Fibroblast of skin of back (primary cell): ENCODE measurements around the gene ADRA2C.

Source experiments
- DNase-seq: peaks from one replicate; pipeline ENCODE4 v3.0.0-alpha.2; 2013

Gene ADRA2C

GRCh38 chr4:3733195-3733594 lies 33.0 kb upstream of the ADRA2C start:
- DNase-seq, result no peak

DNA sequence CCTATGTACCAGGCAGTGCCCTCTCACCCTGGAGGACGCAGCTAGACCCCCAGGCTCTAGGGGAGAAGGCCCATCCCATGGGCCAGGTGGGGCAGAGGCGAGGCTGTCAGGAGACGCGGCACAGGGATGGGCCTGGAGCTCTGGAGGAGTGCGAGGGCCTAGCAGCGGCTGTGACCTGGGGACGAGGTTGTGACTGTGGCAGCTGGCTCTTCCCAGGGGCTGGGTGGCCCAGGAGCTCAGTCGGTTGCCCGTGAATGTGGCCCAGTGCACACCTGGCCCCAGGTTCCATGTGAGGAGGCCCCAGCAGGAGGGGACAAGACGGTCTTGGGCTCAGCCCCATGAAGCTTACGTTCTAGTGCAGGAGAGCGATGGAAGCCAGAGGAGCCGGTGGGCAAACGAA lies 31.0 kb upstream of the ADRA2C start:
- DNase-seq, result no peak

DNA sequence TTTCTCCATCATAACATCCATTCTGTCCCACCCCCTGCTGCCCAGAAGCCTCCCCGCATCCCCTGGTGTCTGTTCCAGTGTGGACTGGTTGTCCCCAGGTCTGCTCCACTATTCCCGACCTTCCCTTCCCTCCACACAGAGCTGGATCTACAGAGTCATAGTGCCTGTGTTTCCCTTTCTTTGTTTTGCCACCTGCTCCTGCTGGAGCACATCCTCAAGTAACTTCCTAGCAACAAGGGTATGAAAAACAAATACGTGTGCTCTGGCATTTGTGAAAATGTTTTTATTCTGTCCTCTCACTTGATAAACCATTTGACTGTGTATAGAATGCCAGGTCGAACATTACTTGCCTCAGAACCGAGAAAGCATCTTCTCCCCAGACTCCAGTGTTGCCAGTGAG lies 29.9 kb upstream of the ADRA2C start:
- DNase-seq, result no peak

- no peak for DNase-seq
Measured at GRCh38 chr4:3736806-3737205, 29.4 kb upstream of the ADRA2C start.

DNA sequence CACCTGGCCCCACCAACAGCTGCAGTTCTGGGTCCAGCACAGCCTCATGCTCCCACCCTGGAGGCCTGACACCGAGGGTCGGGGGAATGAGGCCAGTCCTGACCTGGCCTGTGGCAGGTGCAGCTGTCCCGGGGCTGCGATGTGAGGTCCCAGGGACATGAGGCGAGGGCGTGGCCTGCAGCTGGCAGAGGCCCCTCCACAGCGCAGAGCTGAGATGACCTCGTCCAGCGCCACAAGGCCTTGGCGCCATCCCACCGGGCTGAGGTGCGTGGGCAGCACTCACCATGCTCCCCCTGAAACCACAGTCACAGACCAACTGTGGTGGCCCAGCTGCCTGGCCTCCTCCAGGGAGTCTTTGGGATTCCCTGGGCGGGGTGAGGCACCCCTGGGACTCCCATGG lies 26.6 kb upstream of the ADRA2C start:
- no peak for DNase-seq

- no peak for DNase-seq
Measured at GRCh38 chr4:3740256-3740655, 25.9 kb upstream of the ADRA2C start.

DNA sequence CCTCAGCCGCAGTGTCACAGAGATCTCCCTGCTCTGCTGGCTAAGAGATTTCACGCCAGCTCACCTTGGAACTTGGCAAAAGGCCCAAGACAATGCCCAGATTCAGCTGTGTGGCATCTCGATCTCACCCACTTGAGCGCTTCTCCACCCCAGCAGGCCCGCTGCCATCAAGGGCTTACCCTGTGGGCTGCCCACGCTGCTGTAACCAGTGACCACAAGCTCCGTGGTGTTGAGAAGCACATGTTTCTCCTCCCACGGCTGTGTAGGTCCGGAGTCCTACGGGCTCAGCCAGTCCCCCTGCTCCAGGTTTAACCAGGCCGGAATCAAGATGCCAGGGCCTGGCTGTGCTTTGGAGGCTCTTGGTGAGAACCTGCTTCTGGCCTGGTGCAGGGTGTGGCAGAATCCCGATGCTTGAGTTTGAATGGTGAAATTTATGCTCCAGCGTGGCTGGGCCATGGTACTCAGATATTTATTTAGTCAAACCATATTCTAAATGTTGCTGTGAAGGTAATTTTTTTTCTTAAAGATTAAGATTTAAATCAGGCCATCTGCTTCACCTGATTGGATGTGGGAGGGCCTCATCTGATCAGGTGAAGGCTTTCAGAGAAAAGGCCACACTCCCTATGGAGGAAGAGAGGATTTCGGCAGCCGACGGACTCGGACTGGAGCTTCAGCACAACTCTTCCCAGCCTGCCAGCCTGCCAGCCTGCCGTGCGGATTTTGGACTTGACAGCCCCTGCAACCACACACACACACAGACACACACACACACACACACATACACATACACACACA lies 24.8 kb upstream of the ADRA2C start:
- no peak for DNase-seq

- no peak for DNase-seq
Measured at GRCh38 chr4:3742610-3743009, 23.6 kb upstream of the ADRA2C start.

DNA sequence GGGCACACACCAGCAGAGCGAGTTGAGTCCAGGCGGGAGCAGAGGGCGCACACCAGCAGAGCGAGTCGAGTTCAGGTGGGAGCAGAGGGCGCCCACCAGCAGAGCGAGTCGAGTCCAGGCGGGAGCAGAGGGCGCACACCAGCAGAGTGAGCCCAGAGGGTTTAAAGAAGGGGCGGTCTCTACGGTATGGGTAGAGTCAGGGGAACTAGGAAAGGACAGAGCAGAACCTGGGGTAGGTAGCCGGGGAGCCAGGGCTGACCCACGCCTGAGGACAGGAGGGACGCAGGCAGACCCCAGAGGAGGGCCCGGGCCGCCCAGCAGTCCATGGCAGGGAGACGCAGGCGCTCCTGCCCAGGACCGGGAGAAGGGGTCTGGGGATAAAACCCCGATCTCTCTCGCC lies 22.0 kb upstream of the ADRA2C start:
- DNase-seq, result no peak

DNA sequence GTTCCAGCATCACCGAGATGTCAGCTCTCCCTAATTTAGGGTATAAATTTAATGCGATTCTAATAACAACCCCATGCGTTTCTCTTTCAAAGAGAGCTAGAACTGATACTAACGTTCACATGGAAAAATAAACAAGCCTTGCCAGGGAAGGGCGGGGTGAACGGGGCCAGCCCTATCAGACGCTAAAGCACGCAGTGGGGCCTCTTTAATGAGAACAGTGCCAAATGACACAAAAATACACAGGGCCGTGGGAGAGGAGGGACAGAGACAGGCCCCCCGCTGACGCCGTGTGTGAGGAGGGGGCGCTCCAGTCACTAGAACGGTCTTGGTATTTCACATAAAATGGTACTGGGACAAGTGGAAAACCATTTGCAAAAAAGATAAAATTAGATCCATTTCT lies 21.3 kb upstream of the ADRA2C start:
- DNase-seq, result no peak

DNA sequence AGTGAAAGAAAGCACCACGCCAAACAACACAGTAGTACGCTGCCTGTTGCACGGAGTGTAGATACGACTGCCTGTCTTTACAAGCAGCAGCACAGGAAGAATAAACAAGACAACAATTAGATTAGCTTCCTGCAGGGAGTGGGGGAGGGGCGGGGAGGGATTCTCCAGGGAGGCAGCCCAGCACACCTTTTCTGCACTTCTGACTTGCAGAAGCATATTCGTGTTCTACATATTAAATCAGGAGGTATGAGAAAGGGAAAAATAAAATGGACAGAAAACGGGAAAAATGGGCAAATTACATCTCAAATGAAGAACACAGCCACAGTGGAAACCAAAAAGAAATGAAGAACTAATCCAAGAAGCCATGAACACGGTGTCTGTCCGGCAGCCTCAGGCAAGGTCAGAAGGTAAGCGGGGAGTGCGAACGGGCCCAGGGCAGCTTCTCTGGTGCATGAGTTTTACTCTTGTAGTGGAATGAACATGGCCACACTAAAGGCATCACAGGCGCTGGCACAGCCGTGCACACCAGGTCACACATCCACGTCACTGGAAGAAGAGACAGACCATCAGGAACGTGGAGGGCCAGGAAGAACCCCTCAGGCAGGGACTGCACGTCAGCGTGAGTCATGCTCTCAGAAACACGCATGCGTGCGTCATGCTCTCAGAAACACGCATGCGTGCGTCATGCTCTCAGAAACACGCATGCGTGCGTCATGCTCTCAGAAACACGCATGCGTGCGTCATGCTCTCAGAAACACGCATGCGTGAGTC lies 20.1 kb upstream of the ADRA2C start:
- no peak for DNase-seq

- DNase-seq, result no peak
Measured at GRCh38 chr4:3746701-3747580, 19.2 kb upstream of the ADRA2C start.

- DNase-seq, result no peak
Measured at GRCh38 chr4:3747581-3747904, 18.6 kb upstream of the ADRA2C start.

DNA sequence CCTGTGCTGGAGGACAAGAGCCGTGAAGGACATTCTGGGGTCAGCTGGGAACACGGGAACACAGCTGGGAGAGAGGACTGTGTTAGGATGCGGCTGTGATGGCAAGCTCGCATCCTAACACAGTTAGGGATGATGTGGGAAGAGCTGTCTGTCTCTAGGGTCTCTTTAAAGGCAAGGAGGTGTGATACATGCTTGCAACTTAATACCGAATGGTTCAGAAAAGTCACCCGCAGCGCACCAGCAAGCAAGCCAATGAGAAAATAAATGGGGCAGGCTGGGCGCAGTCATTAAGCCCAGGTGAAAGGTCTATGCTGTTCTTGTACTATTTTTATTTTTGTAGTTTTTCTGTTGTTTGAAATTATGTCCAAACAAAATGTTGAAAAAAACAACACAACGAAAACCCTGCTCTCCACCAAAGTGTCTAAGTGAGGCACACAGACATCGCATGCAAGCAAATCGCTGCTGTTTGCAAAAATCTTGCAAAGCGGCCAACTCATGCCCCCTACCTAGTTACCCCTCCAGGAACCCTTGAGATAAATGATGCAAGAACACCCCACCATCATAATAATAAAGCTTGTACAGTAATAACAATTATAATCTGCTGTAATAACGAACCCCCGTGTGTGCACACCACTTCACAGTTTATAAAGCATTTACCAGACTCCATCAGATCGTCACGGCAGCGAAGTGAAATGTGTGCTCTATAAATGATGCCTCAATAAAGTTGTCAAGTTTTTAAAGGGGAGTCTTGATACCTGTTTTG lies 17.9 kb upstream of the ADRA2C start:
- no peak for DNase-seq

GRCh38 chr4:3749081-3749480 lies 17.1 kb upstream of the ADRA2C start:
- no peak for DNase-seq

DNA sequence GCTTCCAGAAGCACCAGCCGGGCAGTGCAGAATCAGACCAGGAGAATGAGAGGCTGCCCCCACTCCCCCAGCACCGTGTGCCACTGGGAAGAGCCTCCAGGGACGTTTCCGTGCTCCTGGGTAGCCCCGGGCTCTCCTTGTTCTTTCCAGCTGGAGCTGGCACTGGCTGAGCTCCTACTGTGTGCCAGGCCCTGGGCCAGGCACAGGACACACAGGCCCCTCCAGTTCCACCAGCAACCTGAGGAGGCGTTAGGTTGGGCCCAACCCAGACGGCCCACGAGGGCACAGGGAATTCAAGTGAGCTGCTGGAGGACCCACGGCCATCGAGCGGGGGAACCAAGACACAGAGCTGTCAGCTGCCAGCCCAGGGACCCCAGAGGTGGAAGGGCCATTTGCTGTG lies 15.9 kb upstream of the ADRA2C start:
- no peak for DNase-seq

GRCh38 chr4:3752022-3752421 lies 14.2 kb upstream of the ADRA2C start:
- DNase-seq, result no peak

- no peak for DNase-seq
Measured at GRCh38 chr4:3753726-3754412, 12.3 kb upstream of the ADRA2C start.

- DNase-seq, result no peak
Measured at GRCh38 chr4:3756343-3757059, 9.7 kb upstream of the ADRA2C start.

GRCh38 chr4:3759236-3759635 lies 6.9 kb upstream of the ADRA2C start:
- no peak for DNase-seq

DNA sequence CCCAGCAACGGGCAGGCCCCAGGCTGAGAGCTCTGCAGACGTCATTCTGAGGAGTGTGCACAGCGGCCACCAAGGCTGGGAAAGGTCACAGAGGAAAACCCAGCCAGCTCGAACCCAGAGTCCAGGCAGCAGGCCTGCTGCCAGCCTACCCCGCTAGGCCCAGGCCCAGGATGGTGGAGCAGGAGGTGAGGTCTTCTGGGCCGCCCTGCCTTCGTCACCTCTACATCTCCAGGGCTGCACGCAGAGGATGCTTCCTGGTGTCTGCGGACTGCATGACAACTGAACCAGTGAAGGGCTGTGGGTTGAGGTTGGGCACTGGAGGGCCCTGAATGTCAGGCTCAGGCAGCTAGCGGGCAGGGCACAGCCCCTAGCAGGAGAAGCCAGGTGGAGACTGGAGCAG lies 5.8 kb upstream of the ADRA2C start:
- no peak for DNase-seq
